Common myeloid progenitor, CD34-positive (primary cell): ENCODE results near the gene METTL13.

ENCODE experiments used
- CTCF ChIA-PET: fragments of 350-600 bp; sonication (Branson Sonifier 250); formaldehyde crosslinking; loops from one replicate; lab custom pipeline; 2021; ENCODE audit warnings: antibody characterized with exemption; lab: Charles Lee
- POLR2A ChIA-PET: fragments of 350-600 bp; sonication (Branson Sonifier 250); formaldehyde crosslinking; loops from one replicate; lab custom pipeline; 2021; ENCODE audit warnings: antibody characterized with exemption; lab: Charles Lee
- DNase-seq, 3 donors: peaks; one replicate each; pipeline versions ENCODE4 v3.0.0 to v3.0.0-alpha.2; 2013
- H3K27ac ChIP-seq, 2 experiments: 1 replicate in 1 of 2; 2 replicates in 1 of 2; pipeline ENCODE4 v1.7.0; 2013; ENCODE audit warnings: inconsistent platforms in 2 of 2, low read length in 2 of 2, mild to moderate bottlenecking in 2 of 2, low read depth in 1 of 2, moderate library complexity in 1 of 2; ENCODE audit not compliant: severe bottlenecking in 2 of 2, insufficient read depth in 1 of 2, poor library complexity in 1 of 2
- H3K27me3 ChIP-seq, 5 experiments: replicated peaks in 2 of 5; 1 replicate in 3 of 5; 2 replicates in 2 of 5; pipeline versions ENCODE4 v1.6.1 to v1.7.0; 2013; ENCODE audit warnings: low read length in 4 of 5, mild to moderate bottlenecking in 2 of 5, moderate library complexity in 2 of 5, inconsistent platforms in 1 of 5; ENCODE audit not compliant: insufficient read depth in 5 of 5, control insufficient read depth in 4 of 5
- H3K36me3 ChIP-seq, 4 experiments: 1 replicate in 2 of 4; 2 replicates in 2 of 4; pipeline versions ENCODE4 v1.6.1 to v1.7.0; 2013; ENCODE audit warnings: low read length in 3 of 4, control low read depth in 1 of 4, mild to moderate bottlenecking in 1 of 4; ENCODE audit not compliant: control insufficient read depth in 4 of 4, insufficient read depth in 4 of 4
- H3K4me1 ChIP-seq, 4 experiments: 1 replicate in 3 of 4; 2 replicates in 1 of 4; pipeline versions ENCODE4 v1.6.1 to v1.7.1; 2013; ENCODE audit warnings: low read length in 3 of 4, mild to moderate bottlenecking in 3 of 4, control low read depth in 1 of 4, inconsistent platforms in 1 of 4, moderate library complexity in 1 of 4; ENCODE audit not compliant: control insufficient read depth in 4 of 4, insufficient read depth in 4 of 4; ENCODE audit errors: control extremely low read depth in 1 of 4
- H3K4me3 ChIP-seq, 7 experiments: 1 replicate in 4 of 7; 2 replicates in 3 of 7; pipeline versions ENCODE4 v1.5.1 to v1.7.0; 2013; ENCODE audit warnings: mild to moderate bottlenecking in 7 of 7, low read length in 6 of 7, moderate library complexity in 6 of 7, inconsistent platforms in 2 of 7, low read depth in 2 of 7, control low read depth in 1 of 7; ENCODE audit not compliant: insufficient read depth in 4 of 7, control insufficient read depth in 1 of 7; ENCODE audit errors: extremely low read depth in 1 of 7
- H3K9me3 ChIP-seq, 5 experiments: 1 replicate in 4 of 5; 2 replicates in 1 of 5; pipeline versions ENCODE4 v1.6.1 to v1.7.1; 2013; ENCODE audit warnings: low read length in 4 of 5, mild to moderate bottlenecking in 2 of 5, inconsistent platforms in 1 of 5, low read depth in 1 of 5, moderate library complexity in 1 of 5; ENCODE audit not compliant: control insufficient read depth in 4 of 5, insufficient read depth in 2 of 5; ENCODE audit errors: control extremely low read depth in 1 of 5
- WGBS: methylation state at CpG from one replicate; pipeline ENCODE4 v1.1.5; 2013; ENCODE audit not compliant: insufficient coverage; 5-methylcytosine and 5-hydroxymethylcytosine counted together

Gene METTL13

DNA sequence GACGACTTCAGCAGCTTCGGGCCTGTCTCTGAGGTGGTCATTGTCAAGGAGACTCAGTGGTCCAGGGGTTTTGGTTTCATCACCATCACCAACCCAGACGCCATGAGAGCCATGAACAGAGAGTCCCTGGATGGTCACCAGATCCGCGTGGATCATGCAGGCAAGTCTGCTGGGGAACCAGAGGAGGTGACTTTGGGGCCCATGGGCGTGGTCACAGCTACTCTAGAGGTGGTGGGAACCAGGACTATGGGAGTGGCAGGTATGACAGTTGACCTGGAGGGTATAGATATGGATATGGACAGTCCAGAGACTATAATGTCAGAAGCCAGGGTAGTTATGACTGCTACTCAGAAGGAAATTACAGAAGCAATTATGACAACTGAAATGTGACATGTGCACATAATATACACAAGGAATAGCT, 19.3 kb upstream of the METTL13 start:
- Histone ChIP-seq H3K36me3 (no peaks in the 10 kb centered on the region), H3K27ac (no peak overlapping the region), H3K4me3 (no peak overlapping the region), H3K9me3 (no peaks in the 10 kb centered on the region), H3K4me1 (peaks cover 0 to 2% (median under 1%) of the 10 kb centered on the region in 4 experiments), H3K27me3 (no peaks in the 10 kb centered on the region)
- POLR2A ChIA-PET = interaction anchor here (1.0 kb wide), 1 partner anchor 19 kb away, joined by 3 read pairs; no protein-coding TSS in a partner anchor
- no peak for DNase-seq
- WGBS = 93% methylated on average over 6 of the region's 6 CpGs
- CTCF ChIA-PET = interaction anchor here (0.7 to 1.9 kb wide), 3 partner anchors 12 to 38 kb away, joined by 3 to 5 read pairs (median 5); no protein-coding TSS in a partner anchor

DNA sequence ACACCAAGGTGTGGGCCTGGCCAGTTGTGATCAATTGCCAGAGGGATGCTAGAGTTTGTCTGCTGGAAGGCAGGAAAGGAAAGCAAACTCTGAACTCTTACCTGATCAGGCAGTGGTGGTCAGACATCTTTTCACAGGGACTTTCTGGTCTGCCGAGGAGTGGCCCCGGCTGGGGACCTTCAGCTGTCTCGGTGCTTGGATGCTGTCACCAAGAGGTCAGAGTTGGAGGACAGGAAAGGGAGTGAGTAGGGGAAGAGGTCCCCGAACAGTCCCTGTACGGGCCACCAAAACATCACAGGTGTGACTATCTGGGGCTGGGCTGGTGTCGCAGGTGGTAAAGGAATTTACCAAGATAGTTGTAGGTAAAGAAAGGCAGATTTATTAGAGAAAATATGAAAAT, 17.7 kb upstream of the METTL13 start:
- no peaks in the 10 kb centered on the region for H3K36me3 ChIP-seq
- CTCF ChIA-PET = interaction anchor here (1.0 to 1.8 kb wide), 2 partner anchors 20 to 37 kb away, joined by 5 to 6 read pairs; no protein-coding TSS in a partner anchor
- H3K4me1 ChIP-seq = peaks cover 0 to 6% (median 3%) of the 10 kb centered on the region in 4 experiments
- 89% methylated on average over 6 of the region's 6 CpGs for WGBS
- no peak overlapping the region for H3K27ac ChIP-seq
- no peak overlapping the region for H3K4me3 ChIP-seq
- no peaks in the 10 kb centered on the region for H3K27me3 ChIP-seq
- POLR2A ChIA-PET = no interaction called here
- H3K9me3 ChIP-seq = no peaks in the 10 kb centered on the region
- no peak for DNase-seq

DNA sequence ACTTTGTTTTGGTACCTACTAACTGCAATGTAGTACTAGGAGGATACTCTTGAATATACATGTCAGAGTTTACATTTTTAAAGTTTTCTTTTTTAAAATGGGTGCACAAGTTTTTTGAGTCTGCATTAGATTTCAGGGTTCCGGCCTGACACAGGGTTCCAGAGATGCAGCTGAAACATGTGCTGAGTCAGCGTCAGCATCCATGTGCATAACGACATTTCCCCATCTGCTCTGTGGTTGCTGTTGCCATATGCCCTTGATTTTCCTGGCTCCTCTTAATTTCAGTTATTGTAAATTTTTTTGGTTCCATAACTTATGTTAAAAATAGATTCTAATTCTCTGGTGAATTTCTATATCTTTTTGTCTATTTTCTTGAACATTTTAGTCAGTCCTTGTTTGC, 12.3 kb upstream of the METTL13 start:
- Histone ChIP-seq H3K4me3 (no peak overlapping the region), H3K27me3 (no peaks in the 10 kb centered on the region), H3K27ac (peak overlapping the region in 1 of 2 experiments; percentile 39), H3K4me1 (peaks cover 0 to 11% (median 3%) of the 10 kb centered on the region in 4 experiments), H3K36me3 (no peaks in the 10 kb centered on the region), H3K9me3 (peaks cover 0 to 3% (median 0%) of the 10 kb centered on the region in 5 experiments)
- CTCF ChIA-PET = no interaction called here
- peak in 2 of 3 donors; percentile 69 to 73 for DNase-seq
- WGBS = 35% methylated on average over 2 of the region's 3 CpGs
- POLR2A ChIA-PET = no interaction called here

DNA sequence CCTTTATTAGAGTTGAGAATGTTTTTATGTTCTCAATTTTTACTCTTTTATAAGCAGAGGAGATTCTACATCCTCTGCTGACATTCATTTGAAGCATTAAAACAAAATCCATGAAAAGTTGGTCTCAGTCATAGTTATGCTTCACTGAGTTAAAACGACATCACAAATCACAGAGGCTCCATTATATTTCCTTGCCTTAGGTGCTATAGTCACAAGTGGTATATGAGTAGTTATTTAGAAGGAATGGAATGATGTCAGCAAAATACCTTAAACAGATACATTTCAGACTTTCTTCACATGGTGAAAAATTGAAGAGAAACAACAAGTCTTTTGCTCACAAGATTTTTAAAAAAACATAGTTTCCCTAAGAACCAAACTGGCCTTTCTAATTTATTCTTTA, 11.7 kb upstream of the METTL13 start:
- POLR2A ChIA-PET = no interaction called here

DNA sequence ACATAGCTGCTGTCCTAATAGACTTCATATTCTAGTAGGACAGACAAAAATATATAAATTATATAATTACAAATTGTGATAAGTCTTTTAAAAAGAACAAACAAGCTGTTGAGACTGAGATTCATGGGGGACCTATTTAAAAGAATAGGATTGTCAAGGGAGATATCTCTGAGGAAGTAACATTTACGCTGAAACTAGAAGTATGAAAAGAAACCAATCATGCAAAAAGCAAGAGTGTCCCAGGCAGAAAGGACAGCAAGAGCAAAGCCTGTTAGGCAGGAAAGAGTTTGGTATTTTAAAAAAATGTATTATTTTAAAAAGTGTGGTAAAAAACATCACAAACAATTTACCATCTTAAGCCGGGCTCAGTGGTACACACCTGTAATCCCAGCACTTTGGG, 9.1 kb upstream of the METTL13 start:
- ChIA-PET POLR2A (no interaction called here), CTCF (no interaction called here)
- Histone ChIP-seq H3K27ac (no peak overlapping the region), H3K4me3 (no peak overlapping the region), H3K9me3 (peaks cover 0 to 3% (median 0%) of the 10 kb centered on the region in 5 experiments), H3K4me1 (peaks cover 0 to 9% (median 2%) of the 10 kb centered on the region in 4 experiments), H3K36me3 (no peaks in the 10 kb centered on the region), H3K27me3 (no peaks in the 10 kb centered on the region)
- WGBS = no CpG with 5 or more reads among the region's 2 CpGs
- DNase-seq = no peak

More for the DNA sequence above, 11.7 kb upstream of the METTL13 start:
- no peaks in the 10 kb centered on the region for H3K36me3 ChIP-seq
- no peak overlapping the region for H3K4me3 ChIP-seq
- H3K27ac ChIP-seq = no peak overlapping the region
- no CpG with 5 or more reads among the region's 1 CpG for WGBS
- CTCF ChIA-PET = no interaction called here
- peaks cover 0 to 11% (median 3%) of the 10 kb centered on the region in 4 experiments for H3K4me1 ChIP-seq
- H3K27me3 ChIP-seq = no peaks in the 10 kb centered on the region
- peaks cover 0 to 3% (median 0%) of the 10 kb centered on the region in 5 experiments for H3K9me3 ChIP-seq
- DNase-seq = no peak

DNA sequence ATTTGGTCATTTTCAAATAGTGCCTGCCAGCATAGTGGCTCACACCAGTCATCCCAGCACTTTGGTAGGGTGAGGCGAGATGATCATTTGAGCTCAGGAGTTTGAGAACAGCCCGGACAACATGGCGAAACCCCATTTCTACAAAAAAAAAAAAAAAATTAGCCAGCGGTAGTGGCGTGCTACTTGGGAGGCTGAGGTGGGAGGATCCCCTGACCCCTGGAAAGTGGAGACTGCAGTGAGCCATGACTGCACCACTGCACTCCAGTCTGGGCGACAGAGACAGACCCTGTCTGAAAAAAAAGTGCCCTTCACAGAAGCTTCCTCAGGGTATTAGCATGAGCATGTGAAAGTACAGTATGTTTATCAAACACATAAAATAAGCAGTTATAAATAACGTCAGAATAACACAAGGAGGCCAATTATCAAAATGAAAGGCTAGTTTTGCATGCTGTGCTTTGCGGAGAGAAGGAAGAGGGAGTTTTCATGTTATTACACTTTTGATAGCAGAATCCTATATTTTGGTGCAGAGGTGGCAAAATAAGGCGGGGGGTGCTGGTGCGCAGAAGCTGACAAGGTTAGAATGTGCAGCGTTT, 781 bp upstream of the METTL13 start:
- POLR2A ChIA-PET = interaction anchor here (0.9 to 1.4 kb wide), 3 partner anchors 18 to 38 kb away, joined by 3 to 9 read pairs (median 3); no protein-coding TSS in a partner anchor
- peak overlapping the region; percentile 30 to 79 for H3K27ac ChIP-seq
- 0% methylated on average over 3 of the region's 11 CpGs for WGBS
- H3K4me3 ChIP-seq = peak overlapping the region in 6 of 7 experiments; percentile 63 to 90 (median 72)
- H3K9me3 ChIP-seq = no peaks in the 10 kb centered on the region
- H3K4me1 ChIP-seq = peaks cover 6 to 48% (median 34%) of the 10 kb centered on the region in 4 experiments
- peaks cover 3 to 26% (median 16%) of the 10 kb centered on the region in 4 experiments for H3K36me3 ChIP-seq
- CTCF ChIA-PET = interaction anchor here (1.2 to 15.4 kb wide), 4 partner anchors 21 to 205 kb away, joined by 4 to 115 read pairs (median 5); partner anchors contain the start of gene VAMP4
- DNase-seq = no peak
- H3K27me3 ChIP-seq = no peaks in the 10 kb centered on the region
